Fibroblast of peridontal ligament (primary cell): ENCODE results near the gene ASB17.
"Not testable (repeated sequence)": the region's sequence is repeated elsewhere in the genome, so short reads cannot be mapped to it uniquely, and the experiment has no call there.

Experiments used
- DNase-seq: peaks from one replicate; pipeline ENCODE4 v3.0.0-alpha.2; 2010; ENCODE audit errors: extremely low read depth

ASB17 gene, protein sequence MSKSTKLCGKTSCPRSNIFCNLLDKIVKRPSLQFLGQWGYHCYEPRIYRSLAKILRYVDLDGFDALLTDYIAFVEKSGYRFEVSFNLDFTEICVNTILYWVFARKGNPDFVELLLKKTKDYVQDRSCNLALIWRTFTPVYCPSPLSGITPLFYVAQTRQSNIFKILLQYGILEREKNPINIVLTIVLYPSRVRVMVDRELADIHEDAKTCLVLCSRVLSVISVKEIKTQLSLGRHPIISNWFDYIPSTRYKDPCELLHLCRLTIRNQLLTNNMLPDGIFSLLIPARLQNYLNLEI

DNA sequence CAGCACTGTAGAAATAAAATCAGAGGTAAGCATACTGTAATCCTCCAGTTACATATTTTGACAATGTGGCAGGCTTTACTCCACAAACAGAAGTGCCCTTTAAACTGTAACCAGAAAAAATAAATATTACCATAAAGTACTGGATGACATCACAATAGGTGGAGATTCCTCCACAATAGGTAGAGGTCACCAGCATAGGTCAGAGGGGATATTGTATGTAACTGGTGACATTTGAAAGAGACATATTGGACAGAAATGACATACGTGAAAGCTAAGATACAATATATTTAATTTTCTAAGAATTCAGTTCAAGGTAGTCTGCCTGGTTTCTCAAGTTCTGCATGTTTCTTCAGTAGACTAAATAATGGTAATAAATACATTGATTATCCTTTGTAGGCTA is at the start of gene ASB17:
ASB17 (minus strand) TSS at position 101 of the 400 bp plus-strand sequence. CDS start 113 bp downstream, outside the sequence.
- DNase-seq: no peak

DNA sequence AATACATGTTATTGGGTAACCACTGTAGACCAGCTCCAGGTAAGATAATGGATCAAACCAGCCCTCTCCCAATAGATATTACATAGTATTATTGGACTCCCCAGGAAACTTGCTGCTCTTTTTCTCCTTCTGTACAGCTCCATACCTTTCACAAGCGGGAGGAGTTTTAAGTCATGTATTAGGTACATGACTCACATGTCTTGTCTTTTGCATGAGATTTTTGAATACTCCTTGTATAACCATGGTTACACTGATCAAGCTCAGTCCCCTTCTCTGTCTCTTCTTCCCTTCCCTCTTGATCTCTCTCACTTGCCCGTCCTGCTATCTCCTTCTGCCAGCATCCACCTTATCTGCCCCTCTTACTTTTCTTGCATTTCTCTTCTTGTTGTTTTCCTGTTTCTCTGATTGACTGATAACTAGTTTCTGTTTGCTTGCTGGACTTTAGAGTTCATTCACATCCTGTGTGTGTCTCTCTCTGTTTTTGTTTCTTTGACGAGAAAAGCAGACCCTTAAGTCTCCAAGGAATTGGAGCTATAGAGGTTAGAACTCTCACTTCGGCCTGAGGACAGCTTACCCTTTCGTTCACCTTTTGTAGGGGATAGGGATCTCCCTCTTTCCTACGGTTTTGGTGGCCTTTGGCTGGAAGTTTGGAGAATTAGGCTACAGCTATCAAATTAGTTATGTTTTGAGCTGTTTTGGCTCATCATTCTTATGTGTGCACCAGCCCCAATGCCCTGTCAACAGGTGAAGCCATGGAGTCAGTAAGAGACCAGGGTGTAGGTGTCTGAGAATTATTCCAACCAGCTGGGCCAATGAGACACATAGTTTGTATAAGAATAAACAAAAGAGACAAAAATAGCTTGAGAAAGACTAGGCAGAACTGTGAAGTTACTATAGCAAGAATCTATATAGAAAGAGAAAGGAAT is 49.0 kb upstream of the ASB17 start:
- DNase-seq: no peak

DNA sequence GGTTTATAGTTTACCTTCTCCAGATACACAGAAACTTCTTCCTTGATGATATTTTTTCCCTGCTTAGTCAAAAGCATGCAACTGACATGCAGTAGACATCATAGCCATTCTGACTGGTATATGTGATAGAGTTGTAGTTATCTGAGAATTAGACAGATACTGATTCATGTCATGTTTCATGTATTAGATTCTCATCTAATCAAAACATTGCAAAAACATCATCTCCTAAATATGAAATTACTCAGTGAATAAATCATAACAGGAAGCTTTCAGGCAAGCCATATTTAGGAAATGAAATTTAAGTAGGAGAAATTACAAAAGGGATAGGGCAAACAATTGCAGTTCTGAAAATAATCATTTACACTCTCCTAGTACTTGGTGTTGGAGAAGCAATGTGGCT is 38.4 kb upstream of the ASB17 start:
- no peak for DNase-seq

DNA sequence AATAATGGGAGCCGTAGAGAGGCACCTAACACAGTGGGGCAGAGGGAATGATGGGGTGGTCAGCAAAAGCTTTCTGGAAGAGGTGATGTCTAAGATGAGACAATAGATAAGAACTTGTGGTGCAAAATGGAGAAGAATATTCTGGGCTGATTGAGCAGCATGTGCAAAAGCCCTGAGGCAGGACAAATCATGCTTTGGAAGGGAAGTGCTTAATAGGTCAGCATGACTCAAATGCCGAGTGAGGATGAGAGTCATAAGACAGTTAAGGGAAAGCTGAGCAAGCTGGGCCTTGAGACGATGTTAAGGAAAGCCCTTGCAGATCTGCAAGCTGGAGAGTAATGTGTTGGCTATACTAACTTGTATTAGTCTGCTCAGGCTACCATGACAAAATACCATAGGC is 37.3 kb upstream of the ASB17 start:
- no peak for DNase-seq

DNA sequence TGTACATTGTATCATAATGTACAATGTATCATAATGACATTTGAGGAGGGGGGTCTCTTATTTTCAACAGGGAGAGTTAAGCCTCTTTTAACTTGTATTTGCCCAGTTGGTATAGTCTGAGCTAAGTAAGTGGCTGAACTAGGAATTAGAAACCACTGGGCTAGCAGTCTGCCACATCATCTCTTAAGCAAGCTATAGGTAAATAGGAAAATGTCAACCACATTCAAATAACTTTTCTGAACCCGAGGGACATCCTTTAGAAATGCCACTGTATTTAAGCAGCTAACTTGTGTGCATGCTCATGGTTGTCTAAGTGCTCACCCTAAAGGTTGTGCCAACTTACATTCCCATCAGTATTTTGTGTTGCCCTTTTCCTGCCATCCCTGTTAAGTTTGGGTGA is 35.5 kb upstream of the ASB17 start:
- DNase-seq: no peak

DNA sequence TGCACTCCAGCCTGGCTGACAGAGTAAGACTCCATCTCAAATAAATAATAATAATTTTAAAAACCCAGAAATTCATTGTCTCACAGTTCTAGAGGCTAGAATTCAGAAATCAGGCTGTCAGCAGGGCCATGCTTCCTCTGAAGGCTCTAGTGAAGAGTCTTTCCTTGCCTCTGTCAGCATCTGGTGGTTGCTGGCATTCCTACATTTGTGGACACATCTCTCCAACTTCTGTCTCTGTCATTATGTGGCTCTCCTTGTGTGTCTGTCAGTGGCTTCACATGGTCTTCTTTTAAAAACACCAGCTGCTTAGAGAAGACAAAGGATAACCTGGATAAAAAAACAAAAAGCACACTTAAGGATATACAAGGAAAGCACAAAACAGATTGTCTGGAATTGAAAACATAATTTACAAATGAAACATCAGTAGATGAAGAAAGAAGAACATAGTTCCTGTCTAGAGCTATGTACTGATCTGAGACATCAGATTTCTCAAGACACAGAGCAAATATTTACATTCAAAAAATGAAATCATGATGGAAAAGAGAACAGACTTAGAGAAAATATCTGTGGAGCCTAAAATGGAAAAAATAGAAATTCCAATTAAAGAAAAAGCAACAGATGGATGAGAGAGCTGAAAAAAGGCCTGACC is 32.7 kb upstream of the ASB17 start:
- DNase-seq: no peak

DNA sequence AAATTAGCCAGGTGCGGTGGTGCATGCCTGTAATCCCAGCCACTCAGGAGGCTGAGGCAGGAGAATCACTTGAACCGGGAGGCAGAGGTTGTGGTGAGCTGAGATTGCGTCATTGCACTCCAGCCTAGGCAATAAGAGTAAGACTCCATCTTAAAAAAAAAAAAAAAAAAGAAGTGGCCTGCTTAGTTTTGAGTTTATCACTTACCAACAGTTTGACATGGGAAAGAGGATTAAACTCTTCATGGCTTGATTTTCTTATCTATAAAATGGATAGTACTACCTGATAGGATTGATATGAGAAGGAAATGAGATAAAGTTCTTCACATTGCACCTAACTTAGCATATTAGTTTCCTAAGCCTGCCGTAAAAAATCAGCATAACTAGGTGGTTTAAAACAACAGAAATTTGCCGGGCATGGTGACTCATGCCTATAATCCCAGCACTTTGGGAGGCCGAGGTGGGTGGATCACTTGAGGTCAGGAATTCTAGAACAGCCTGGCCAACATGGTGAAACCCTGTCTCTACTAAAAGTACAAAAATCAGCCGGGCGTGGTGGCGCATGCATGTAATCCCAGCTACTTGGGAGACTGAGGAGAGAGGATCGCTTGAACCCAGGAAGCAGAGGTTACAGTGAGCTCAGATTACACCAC is 32.0 kb upstream of the ASB17 start:
- DNase-seq: peak; percentile 40

DNA sequence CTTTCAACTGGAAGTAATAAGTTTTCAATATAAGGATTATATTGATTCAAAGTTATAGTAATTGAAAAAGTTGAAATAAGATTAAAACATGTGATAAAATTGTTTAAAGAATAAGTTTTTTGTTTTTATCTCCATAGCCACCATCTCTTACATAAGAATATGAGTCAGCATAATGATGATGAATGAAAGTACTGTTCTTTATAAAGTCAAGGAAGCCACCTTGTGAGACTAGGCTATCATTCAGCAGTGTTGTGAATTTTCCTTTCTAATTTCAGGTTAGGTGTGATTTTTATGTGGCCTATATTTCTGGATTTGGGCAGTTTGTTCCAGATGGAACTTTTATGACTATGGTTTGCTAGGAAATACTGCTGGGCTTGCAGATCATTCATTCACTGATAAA is 22.4 kb upstream of the ASB17 start:
- DNase-seq: peak; percentile 23

DNA sequence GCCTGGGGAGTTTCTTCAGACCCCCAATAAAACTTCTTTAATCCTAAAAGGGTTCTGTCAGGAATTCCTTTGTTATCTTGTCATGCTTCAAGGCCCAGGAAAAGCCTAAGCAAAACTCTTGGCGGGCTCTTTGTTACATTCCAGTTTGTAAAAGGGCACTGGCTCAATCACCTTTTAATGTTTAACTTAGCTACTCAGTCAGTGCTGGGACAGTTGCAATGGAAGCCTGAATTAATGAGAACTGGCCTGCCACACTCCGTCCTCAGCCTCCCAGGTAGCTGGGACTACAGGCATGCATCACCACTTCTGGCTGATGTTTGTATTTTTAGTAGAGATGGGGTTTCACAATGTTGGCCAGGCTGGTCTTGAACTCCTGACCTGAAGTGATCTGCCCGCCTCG is 21.3 kb upstream of the ASB17 start:
- no peak for DNase-seq

DNA sequence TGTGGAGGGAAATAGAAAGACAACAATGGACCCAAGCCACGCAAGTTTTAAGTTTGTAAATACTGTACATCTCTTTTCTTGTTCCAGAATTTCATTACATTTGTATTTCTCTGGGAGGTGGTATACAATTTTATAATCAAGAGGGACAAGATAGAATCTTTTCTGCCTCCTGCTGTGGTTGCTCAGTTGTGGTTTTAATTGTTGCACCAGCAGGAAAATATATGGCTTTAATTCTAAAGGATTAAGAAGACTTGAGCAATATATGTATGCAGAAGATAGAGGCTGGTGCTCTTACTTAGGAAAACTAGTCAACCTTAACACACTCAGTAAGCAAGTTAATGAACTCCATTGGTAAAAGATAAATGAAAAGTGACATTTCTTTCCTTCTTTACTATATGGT is 19.8 kb upstream of the ASB17 start:
- DNase-seq: no peak

DNA sequence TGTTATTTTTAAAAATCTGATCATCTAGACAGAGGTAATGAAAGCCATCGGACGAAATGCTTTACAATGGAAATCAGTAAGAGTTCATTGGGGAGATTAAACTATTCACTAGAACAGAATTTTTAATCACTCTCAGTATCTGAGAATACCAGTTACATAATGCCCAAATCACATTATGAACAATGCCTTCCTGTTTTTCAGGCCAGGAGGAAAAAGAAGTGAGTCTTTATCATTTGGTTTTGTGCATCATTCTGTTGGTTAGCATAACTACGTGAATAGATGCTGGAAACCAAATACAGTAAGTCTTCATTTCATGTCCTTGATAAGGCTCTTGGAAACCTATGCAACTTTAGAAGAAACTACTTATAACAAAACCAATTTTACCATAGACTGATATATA is 18.0 kb upstream of the ASB17 start:
- DNase-seq: no peak

DNA sequence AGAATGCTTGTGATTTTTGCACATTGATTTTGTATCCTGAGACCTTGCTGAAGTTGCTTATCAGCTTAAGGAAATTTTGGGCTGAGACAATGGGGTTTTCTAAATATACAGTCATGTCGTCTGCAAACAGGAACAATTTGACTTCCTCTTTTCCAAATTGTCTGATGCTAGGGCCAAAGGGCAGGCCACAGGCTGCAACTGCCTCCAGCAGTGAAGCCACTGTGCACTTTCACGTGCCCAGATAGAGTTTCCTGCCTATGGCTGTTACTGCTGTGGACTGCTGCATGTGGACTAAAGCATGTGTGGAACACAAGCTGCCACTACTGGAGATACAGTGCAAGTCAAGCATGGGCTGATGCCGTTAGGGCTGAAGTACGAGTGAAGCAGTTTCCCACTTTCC is 10.8 kb upstream of the ASB17 start:
- not testable (repeated sequence) for DNase-seq

DNA sequence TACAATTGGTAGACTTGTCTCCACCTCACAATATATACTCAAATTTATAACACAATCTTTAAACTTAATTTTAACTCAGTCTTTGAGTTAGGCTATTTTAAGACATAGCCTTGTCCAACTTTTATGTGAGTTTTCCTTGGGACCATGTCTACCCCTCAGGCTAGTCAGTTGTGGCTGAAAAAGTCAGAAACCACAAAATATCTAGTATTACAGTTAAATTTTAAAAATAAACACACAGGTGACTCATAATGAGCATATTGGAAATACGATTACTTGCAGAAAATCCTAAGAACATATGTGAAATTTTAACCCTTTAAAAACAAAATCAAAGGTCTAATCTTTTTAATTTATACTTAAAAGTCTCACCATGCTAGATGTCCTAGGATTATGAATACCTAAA is 4.8 kb upstream of the ASB17 start:
- DNase-seq: peak; percentile 31

DNA sequence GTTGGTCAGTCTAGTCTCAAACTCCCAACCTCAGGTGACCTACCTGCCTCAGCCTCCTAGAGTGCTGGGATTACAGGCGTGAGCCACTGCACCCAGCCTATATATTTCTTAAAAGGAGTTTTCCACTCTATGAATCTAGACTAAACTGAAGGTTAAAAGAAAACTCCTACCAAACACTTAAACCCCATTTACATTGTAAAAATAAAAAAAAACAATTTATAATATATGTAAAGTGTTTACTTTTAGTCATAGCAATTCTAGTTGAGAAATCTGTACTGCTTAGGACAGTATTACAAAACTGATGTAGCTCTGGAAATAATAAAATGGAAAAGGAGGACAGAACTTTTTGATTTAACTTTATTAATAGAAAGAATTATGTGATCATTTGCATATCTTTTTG is 9.5 kb downstream of the ASB17 start:
- DNase-seq: no peak

DNA sequence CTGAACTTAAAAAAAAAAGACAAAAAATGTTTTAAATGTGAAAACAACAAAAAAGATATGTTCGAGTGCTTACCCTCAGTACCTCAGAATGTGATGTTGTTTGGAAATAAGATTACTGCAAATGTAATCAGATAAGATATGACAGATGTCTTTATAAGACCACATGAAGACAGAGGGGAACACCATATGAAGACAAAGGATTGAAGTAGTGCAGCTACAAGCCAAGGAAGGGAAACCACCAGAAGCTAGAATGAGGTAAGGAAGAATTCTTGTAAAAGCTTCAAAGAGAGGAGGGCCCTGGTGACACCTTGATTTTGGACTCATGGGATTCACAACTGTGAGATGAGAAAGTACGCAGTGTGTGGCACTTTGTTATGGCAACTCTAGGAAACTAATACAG is 15.4 kb downstream of the ASB17 start:
- DNase-seq: no peak

DNA sequence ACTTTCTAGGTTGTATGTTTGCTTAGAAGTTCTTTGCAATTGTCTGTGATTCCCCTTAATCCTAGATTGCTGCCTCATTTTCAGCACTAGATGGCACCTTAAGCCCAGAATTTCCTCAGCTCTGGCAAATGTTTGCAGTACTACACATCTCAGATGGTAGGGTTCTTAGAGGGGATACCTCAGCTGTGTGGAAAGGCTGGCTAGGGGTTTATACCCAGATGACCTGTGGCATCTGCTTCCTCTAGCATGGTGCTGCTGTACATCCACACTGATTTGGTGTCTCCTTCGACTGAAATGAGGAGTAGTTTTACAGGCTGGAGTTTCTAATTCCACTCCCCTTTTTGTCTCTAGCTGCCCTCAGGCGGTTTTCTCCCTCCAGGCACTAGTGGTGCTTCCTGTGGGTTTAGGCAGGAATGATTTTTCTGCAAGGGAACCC is 23.5 kb downstream of the ASB17 start:
- DNase-seq: peak; percentile 62

DNA sequence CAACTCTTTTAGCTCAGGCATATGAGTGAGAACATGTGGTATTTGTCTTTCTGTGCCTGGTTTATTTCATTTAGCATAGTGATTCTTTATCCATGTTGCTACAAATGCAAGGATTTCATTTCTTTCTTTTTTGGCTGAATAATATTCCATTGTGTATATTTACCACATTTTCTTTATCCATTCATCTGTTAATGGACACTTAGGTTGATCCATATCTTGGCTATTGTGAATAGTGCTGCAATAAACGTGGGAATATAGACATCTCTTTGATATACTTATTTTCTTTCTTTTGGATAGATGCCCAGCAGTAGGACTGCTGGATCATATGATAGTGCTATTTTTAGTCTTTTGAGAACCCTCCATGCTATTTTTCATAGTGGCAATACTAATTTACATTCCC is 30.8 kb downstream of the ASB17 start:
- DNase-seq: no peak

DNA sequence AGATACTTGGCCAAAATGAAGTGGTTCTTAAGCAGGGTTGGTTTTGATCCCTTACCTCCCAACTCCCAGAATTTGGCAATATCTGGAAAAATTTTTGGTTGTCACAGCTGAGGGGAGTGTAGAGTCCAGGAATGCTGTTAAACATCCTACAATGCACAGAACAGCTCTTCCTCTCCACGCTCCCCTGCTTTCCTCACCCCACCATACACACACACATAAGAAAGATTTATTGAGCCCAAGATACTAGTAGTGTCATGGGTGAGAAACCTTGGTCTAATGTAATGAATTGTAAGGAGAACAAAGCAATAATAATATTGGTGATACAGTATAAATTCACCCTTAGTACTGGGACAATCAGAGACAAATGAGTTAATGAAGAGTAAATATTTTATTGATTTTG is 47.8 kb downstream of the ASB17 start:
- no peak for DNase-seq

DNA sequence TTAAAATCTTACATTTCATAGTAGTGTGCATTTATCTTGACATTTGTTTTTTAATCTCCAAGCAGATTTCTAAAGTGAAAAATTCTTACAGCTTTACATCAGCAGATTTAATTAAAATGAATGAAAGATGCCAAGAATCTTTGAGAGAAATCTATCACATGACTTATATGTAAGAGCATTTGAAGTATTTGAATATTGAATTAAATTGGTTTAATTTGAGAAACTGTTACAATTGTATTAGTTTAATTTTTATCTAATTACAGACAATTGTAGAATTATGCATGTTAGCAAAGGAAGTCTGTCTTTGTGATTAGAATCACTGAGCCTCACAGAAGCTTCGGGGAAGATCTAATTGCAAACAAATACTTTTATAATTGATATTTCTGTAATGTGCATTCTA is 52.2 kb downstream of the ASB17 start:
- DNase-seq: no peak

DNA sequence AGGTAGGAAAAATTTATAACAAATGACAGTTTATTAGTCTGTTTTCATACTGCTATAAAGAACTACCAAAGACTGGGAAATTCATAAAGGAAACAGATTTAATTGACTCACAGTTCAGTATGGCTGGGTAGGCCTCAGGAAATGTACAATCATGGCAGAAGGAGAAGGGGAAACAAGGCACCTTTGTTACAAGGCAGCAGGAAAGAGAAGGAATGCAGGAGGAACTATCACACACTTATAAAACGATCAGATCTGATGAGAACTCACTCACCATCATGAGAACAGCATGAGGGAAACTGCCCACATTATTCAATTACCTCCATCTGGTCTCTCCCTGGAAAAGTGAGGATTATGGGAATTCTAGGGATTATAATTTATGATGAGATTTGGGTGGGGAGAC is 61.3 kb downstream of the ASB17 start:
- DNase-seq: no peak
